D721Med (cell line): ENCODE data around the gene NUP188.

ENCODE experiments used
- DNase-seq: peaks from one replicate; pipeline ENCODE4 v3.0.0; 2011; ENCODE audit warnings: low spot score; ENCODE audit not compliant: insufficient read length
- FAIRE-seq: peaks from 2 replicates; lab custom pipeline; 2011; peaks lifted over from hg19 to GRCh38; lab: Jason Lieb, UNC
- CTCF ChIP-seq: IDR thresholded peaks from 2 replicates; pipeline ENCODE4 v1.5.1; 2012; ENCODE audit warnings: mild to moderate bottlenecking, control low read depth; ENCODE audit not compliant: insufficient read depth; ENCODE audit errors: missing control alignments

Gene NUP188

GRCh38 chr9:129010267-129010975 lies 62.9 kb downstream of the NUP188 start:
- no peak for FAIRE-seq
- no peak for TF ChIP-seq CTCF
- DNase-seq, result no peak

GRCh38 chr9:129011170-129011569 lies 63.7 kb downstream of the NUP188 start:
- DNase-seq, result no peak
- no peak for FAIRE-seq
- no peak for TF ChIP-seq CTCF

- no peak for FAIRE-seq
- no peak for TF ChIP-seq CTCF
- DNase-seq, result no peak
Observed at GRCh38 chr9:129011761-129012181, 64.3 kb downstream of the NUP188 start.

GRCh38 chr9:129012343-129012742 lies 64.8 kb downstream of the NUP188 start:
- FAIRE-seq (no peak), DNase-seq (no peak)
- TF ChIP-seq CTCF, result no peak

- TF ChIP-seq CTCF, result no peak
- DNase-seq (no peak), FAIRE-seq (no peak)
Observed at GRCh38 chr9:129012893-129013448, 65.5 kb downstream of the NUP188 start.

- no peak for DNase-seq
- no peak for TF ChIP-seq CTCF
- FAIRE-seq, result no peak
Observed at GRCh38 chr9:129013674-129014073, 66.2 kb downstream of the NUP188 start.

- no peak for DNase-seq
- TF ChIP-seq CTCF, result no peak
- FAIRE-seq, result no peak
Observed at GRCh38 chr9:129014124-129014523, 66.6 kb downstream of the NUP188 start.
